Measurements from ENCODE around the gene CDCA5. TPM values are rescaled to one million over a fixed set of nuclear protein-coding genes. Genes with fewer than 3 reads are reported as not detected.

The CDCA5 gene, protein sequence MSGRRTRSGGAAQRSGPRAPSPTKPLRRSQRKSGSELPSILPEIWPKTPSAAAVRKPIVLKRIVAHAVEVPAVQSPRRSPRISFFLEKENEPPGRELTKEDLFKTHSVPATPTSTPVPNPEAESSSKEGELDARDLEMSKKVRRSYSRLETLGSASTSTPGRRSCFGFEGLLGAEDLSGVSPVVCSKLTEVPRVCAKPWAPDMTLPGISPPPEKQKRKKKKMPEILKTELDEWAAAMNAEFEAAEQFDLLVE
- total RNA-seq: 3.9 and 7.6 TPM in 2 replicates

DNA sequence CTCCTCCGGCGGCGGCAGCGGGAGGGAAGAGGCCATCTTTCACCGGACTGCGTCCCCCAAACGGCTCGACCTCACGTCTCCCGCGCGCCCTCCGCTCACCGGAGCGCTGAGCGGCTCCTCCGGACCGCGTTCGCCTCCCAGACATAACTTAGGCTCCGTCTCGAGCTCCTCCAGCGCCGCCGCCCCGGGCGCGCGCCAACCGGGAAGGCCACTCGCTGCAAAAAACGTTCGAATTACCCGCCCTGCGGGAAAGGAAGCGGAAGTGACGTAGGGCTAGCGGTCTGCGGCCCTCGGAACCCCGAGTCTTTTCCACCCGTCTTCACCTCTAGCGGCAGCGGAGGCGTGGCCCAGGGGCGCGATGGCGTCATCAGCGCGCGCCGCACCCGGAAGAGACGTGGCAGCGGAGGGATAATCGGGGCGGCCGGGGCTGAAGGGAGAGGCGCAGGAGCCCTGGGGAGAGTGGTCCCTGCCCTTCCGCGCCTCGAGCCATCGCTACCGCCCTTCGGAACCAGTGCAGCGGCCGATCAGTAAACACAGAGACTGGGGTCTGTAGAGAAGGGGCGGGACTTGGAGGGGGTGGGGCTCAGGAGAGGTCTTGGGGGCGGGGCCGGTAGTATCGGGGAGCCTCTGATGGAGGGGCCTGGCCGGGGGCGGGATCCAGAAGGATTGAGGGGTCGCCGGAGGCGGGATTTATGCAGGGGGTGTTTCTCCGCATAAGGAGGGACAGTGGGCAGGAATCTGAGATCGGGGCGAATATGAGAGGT lies at the start of gene CDCA5, which contains the start of gene ZFPL1:
Gene CDCA5 (minus strand): TSS at position 207 of the 764 bp plus-strand sequence. CDS start 62 bp downstream, at position 145.
Gene ZFPL1 (plus strand): TSS at position 389 of the 764 bp plus-strand sequence. CDS start 477 bp downstream, outside the sequence.
- peak; percentile 91 to 96 for DNase-seq (ENCODE audit: low read depth in 2 of 2)

DNA sequence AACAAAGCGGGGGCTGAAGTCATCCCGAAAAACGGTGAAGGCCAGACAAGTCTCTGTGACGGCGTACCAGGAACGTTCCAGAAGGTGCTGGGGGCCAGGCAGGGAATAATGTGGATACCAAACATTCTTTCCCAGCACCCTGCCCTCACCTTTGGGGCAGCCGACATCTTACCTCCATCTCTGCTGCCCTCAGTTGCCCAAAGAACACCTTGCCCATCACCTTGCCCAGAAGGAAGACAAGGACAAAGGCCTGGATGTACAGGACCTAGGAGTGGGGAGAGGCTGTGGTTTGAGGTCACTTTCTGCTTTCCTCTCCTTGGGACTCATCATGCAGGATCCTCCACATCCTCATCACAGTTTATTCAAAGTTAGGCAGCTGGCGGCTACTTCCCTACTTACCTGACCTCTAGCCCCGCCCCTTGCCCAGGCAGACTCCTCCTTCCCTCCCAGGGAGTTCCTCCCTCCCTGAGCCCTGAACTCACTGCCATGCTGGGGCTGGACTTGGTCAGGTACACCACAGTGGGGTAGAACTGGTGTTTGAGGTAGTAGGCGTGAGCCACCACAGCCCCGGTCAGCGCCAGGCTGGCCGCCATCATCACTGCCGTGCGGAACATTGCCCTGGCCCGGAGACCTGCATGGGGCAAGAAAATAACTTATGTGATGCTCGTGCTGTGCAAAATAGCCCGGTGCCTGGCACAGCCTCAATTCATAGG lies 49.3 kb upstream of the CDCA5 start:
- DNase-seq (ENCODE audit: low read depth in 2 of 2): no peak

DNA sequence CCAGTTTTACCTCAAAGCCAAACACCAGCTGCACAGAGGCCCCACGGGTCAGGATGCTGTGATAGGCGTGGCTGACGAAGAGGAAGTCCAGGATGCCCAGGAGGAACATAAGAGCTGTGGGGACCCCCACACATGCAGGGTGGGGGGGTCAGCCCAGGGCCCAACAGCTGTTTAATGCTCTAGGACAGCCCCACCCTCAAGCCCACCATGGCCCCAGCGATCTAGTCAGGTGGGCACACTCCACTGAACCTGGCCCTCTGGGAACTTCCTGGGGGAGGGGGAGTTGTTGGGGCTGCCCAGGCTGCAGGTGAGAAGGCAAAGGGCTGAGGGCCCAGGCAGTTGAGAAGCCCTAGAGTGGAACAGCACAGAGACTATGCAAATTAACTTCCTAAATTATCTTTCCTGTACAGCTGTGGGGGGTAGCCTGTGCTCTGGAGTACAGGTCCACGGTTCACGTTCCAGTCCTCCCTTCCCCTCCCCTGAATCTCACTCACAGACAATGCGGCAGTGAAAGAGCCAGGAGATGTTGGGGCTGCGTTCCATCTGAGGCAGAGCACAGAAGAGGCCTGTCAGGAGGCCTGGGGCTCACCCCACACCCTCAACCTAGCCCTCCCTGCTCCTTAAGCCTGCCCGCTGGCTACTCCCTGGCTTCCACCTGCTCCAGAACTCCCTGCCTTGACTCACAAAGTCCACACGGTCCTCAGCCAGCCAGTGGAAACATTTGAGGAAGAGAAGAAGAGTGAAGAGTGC lies 48.6 kb upstream of the CDCA5 start:
- no peak for DNase-seq (ENCODE audit: low read depth in 2 of 2)

DNA sequence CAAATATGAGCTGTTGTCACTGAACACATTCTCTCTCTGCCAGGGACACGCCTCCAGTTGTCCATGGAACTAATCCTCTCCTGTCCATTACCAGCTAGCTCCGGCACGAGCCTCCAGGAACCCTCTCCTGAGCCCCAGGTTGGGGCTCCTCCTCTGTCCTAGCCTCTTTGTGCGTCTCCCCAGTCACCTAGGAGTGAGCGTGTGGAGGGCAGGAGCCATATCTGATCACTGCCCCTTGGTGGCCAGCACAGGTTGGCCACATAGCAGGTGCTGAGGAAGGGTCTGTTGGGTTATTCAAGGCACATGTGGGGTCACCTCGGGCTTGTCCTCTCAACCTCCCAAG lies 48.0 kb upstream of the CDCA5 start:
- DNase-seq (ENCODE audit: low read depth in 2 of 2): no peak

DNA sequence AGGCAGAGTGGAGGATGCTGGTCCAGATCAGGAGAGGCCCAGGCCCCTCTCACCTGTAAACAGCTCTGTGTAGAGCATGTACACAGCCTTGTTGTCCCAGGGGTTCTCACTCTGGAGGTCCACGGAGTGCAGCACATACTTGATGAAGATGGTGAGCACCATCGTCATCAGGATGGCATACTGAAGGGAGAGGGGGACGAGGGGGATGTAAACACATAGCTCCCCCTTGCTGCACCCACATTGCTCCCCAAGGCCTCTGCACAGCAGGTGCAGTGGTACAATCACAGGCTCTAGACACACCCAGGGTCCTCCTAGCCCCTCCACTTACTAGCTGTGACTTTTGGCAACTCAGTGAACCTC lies 47.6 kb upstream of the CDCA5 start:
- no peak for DNase-seq (ENCODE audit: low read depth in 2 of 2)

DNA sequence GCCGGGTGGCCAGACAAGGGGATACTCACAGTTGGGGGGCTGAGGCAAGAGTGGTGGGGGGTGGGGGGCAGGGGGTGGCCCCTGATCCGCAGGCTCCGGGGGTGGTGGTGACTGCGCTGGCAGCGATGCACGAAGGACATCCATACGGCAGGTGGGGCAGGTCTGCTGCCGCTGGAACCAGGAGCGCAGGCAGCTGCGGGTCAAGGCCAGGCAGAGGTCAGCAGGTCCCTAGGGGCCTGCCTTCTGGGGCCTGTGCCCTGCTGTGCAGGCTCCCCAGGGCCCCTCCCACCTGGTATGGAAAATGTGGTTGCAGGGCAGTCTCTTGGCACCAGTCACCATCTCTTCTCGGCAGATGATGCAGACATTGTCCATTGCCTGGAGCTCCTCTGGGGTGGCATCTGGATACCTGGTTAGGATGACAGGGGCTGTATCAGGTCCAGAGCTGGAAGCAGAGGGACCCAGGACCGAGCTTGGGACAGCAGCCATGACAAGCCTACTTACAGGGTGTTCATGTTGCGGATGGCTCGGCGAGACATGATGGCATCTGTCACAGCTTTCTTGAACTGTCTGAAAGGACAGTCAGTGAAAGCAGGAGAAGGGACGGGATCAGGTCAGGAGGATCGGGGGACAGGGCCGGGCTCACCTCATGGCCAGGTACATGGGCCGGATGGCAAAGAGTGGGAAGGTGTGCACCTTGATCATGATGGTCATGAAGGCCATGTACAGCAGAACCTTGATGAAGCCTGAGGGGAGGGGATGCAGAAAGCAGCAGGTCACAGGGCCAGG lies 47.0 kb upstream of the CDCA5 start:
- no peak for DNase-seq (ENCODE audit: low read depth in 2 of 2)

DNA sequence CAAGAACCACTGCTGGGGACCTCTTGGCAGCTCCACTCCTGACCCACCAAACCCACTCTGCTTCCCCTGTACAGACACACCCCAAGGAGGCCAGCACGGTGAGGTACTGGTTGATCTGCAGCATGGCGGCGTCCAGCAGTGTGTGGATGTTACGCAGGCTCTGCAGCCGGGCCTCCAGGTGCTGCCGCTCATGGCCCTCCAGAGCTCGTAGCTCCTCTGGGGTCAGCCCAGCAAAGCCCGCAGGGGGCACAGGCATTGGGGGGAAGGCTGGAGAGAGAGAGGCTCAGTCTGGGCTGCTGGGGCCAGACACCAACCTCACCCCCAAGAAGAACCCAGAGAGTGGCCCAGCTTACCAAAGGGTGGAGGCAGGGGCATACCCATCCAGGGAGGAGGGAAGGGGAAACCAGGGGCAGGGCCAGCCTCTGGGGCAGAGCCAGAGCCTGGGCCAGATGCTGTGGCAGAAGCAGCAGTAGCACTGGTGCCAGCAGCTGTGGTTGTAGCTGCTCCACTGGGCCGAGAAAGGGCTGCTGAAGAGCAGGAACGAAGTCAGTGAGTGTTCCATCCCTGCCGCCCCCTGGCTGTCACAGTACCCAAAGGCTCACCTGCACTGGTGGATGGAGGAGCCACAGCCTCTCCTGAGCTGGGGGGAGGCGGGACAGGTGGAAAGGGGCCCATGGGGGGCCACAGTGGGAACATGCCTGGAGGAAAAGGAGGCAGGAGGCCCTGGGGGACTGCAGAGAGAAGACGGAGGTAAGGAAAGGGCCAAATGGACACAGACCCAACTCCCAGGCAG lies 46.0 kb upstream of the CDCA5 start:
- no peak for DNase-seq (ENCODE audit: low read depth in 2 of 2)

DNA sequence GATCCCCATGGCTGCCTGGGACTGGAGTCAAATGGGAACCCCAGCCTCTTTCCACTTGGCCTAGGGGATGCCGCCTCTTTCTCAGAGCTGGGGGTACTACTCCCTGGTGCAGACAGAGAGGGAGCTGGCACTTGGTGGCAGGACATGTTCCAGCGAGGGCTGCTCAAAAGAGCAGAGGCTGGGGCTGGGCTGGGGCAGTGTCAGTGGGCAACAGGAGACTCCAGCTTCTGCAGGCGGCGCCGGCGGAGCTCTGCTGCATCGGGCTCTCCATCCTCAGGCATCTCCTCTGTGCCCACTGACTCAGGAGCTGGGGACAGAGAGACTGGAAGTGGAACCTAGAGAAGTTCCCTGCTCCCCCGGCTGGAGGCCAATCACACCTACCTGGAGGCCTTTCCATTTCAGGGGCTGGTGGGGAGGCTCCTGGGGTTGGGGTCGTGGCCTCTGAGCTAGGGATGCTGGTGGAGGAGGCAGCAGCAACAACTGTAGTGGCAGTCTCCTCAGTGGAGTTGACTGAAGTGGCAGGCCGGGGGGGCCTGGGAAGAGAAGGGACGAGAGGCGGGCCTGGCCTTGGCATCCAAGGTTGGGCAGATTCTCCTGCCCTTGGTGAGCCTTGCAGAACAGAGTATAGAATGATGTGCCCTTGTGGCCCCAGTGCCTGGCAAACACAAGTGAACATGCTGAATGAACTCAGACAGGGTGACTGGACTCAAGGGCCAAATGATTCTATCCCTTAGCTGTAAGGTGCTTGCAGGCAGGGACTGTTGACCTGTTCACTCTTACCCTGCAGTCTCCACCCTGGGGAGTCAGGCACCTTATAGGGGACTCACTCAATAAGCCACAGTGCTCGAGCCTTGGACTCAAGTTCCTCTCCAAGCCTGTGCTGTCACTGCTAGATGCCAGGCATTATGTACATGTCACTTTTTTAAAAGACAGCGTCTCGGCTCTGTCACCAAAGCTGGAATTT lies 44.6 kb upstream of the CDCA5 start:
- DNase-seq (ENCODE audit: low read depth in 2 of 2): no peak

DNA sequence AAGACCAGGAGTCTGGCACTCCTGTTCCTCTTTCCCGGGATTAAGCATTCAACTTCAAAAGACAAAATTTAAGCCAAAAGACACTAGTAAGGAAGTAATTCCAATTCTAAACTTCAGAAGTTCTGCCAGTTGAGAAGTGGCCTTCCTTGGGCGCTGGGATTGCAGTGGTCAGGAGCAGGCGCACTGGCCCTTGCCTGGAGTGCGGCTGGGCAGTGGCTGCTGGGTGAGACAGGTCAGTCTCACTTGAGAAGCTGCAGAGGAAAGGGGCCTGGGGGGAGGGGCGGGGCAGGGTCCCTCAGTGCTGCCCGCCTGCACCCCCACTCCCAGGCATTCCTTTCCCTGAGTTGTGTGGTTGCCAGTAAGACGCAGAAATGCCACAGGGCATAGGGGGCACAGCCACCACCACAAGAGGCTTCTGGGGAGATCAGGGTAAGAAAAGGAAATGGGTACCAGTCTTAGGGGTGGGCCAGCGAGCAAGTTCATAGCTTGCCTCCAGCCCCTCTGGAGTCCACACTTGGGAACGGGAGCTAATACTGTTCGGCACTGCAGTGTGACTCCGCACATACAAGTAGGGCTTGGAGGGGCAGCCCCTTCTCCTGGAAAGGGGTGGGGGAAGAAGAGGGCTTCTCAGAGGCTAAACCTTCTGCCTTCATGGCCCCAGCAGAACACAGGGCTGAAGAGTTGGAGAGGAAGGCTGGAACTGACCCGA lies 43.8 kb upstream of the CDCA5 start:
- no peak for DNase-seq (ENCODE audit: low read depth in 2 of 2)

DNA sequence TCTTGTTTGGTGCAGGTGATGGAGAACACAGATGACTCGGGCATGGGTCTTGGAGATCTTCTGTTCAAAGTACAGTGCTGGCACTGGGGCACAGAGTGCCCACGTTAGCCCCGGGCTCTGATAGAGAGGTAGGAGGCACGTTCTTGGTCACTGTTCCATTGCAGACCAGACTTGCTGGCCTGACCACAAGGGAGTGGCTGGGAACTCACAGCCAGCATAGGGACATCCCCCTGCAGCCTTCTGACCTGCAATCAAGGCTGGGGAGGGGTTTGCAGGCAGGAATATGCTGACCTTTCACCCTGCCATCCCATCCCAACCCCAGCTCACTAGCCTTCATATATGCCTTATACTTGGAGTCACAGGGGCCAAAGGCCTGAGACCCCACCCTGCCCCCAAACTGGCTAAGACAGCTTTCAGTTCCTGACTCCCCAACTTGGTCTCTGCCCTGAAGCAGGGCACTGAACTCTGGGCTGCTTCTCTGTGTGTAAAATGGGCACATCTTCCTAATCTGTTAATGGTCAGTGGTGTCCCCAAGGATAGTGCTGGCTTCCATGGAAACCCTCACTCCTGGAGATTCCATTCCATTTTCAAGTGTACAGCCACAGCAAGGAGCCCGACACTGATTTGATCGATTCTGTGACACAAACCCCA lies 42.9 kb upstream of the CDCA5 start:
- DNase-seq (ENCODE audit: low read depth in 2 of 2): no peak

DNA sequence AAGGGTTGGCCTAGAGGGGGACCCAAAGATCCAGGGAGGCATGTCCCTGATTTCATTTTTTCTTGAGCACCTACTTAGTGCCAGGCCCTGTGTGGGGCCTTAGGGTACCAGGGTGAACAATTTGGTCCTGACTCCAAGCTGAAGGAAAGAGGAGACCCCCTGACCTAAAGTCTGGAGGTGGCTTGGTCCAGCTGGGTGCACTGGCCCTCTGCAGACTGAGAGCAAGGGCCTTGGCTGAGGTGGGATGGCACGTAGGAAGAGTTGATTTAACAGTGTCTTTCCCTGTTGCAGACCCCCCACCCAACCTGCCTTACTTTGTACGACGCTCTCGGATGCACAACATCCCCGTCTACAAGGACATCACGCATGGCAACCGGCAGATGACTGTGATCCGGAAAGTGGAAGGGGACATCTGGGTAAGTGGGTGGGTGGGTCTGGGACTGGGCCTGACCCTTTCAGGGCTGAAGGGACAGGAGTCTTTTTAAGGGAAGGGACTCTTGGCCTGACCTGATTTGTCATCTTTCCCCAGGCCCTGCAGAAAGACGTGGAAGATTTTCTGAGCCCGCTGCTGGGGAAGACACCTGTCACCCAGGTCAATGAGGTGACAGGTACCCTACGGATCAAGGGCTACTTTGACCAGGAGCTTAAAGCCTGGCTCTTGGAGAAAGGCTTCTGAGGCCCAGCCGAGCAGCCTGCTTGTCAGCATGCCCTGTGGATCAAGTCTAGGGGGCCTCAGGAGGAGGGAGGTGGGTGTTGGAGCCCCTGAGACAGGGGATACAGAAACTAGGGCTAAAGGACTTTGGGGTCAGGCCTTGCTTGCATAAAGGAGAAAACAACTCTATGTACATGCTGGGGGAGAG lies 41.6 kb upstream of the CDCA5 start:
- no peak for DNase-seq (ENCODE audit: low read depth in 2 of 2)

DNA sequence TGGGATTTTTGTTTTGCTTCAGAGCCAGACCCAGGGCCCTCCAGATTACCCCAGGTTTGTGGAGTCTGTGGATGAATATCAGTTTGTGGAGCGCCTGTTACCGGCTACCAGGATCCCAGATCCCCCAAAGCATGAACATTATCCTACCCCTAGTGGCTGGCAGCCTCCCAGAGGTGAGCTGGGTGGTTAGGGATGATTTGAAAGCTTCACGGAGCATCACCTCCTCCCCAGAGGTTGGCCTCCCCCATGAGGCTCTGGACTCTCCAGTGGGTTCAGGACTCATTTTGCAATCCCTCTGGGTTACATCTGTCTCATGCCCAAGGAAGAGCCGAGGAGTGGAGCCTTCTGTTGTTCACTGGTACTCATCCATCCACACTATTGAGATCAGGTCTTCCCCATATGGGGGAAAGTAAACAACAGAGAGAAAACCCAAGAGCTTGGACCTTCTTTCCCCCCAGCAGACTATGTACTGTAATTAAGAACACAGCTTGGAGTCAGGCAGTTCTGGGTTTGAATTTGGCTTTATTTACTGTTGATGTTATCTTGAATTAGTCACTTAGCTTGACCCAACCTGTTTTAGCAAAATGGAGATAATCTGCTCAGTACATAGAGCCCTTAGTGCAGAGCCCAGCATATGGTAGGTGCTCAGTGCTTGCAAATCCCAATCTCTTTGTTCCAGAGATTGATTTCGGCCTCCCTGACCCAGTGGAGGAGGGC lies 40.8 kb upstream of the CDCA5 start:
- no peak for DNase-seq (ENCODE audit: low read depth in 2 of 2)

DNA sequence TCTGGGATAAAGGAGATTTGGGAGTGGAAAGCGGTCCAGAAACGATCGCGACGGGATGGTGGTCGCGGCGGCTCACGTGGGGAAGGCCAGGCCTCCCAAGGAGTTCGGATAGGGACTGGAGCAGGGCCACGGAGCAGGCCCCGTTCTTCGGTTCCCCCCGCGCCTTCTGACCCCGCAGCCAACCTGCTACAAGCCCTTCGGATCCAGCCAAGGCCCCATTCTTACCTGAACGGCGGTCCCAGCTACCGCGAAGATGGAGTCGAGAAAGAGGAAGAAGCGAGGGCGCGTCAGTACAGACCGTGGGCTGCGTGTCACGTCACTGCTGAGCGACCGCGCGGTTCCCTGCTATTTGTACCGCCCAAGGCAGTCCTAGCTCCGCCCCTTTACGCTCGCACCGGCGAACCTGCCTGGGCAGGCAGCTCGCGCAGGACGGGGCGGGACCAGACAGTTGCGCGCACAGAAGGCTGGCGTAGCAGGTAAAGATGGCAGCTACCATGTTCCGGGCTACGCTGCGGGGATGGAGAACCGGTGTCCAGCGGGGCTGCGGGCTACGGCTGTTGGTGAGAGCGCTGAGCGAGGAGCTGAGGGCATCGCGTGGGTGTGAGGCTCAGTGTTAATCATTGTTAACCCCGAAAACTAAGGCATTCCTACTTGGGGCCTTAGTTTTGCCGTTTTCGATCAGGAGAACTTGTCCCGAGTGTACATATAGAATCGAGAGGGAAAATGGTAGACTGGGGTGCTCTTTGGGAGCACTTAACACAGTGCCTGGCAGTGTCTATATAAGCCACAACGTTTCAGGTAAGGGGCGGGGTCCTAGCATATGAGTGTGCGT lies 38.2 kb upstream of the CDCA5 start, which contains the start of the genes FAU and MRPL49:
Gene FAU (minus strand): TSS at position 270 of the 832 bp plus-strand sequence. CDS start 321 bp downstream, outside the sequence.
Gene MRPL49 (plus strand): TSS at position 457 of the 832 bp plus-strand sequence. CDS start 26 bp downstream, at position 483.
- DNase-seq (ENCODE audit: low read depth in 2 of 2): peak; percentile 96 to 99

DNA sequence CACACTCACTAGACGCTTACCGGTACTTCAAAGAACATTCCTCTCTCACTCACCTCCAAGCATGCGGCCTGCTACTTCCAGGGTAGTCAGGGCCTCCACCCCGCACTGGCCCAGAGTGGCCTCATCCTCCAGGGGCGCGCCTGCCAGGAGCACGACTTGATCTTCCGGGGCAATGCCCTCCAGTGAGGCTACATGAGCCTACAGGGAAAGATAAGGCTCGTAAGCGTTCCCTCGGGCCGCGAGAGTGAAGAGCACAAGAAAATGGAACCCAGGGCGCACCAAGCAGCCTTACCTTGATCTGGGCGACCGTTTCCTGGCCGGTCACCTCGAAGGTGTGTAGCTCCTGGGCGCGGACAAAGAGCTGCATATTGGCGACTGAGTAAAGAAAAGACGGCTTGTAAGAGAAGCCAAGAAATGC lies 37.6 kb upstream of the CDCA5 start:
- no peak for DNase-seq (ENCODE audit: low read depth in 2 of 2)

DNA sequence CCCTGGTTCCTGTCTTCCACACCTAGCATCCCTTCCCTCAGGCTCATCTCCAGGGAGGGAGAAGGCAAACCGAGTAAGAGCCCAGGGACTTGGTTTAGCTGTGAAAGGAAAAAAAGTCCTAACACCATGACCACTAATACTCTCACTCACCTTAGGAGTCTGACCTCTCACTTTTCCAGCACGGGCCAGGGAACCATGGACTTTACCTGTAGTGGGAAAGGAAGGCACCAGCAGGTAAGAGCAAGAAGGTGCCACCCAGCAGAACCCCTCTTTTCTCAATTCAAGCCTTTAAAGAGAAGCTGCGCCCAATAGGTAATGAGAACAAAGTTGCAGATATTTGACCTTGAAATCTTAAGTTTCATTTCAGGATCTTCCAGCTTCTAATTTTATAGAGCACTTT lies 37.0 kb upstream of the CDCA5 start:
- DNase-seq (ENCODE audit: low read depth in 2 of 2): no peak
